ENCODE measurements around the gene NR1I3.

DNA sequence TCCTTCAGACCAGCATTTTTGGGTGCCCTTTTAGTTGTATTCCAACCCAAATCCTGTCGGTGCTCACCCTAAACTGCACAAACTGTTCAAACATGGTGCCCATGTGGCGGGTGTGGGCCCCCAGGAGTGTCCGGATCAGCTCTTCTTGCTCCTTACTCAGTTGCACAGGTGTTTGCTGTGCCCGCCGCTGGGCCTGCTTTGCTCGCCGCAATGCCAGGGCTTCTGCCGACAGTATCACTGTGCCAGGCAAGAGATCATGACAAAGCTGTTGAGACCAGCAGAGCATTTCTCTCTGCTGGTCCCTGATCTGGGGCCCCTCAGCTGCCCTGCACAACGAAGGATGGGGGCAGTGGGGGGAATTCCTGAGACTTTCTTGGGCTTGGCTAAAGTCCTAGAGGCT lies 4.9 kb downstream of the NR1I3 start:
- TF ChIP-seq, protein P1, sequence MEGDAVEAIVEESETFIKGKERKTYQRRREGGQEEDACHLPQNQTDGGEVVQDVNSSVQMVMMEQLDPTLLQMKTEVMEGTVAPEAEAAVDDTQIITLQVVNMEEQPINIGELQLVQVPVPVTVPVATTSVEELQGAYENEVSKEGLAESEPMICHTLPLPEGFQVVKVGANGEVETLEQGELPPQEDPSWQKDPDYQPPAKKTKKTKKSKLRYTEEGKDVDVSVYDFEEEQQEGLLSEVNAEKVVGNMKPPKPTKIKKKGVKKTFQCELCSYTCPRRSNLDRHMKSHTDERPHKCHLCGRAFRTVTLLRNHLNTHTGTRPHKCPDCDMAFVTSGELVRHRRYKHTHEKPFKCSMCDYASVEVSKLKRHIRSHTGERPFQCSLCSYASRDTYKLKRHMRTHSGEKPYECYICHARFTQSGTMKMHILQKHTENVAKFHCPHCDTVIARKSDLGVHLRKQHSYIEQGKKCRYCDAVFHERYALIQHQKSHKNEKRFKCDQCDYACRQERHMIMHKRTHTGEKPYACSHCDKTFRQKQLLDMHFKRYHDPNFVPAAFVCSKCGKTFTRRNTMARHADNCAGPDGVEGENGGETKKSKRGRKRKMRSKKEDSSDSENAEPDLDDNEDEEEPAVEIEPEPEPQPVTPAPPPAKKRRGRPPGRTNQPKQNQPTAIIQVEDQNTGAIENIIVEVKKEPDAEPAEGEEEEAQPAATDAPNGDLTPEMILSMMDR (IDR thresholded peaks at IDR 0.05), result no peak
- TF ChIP-seq EZH2 (IDR thresholded peaks at IDR 0.05; ENCODE audit: borderline replicate concordance, insufficient read depth, low read depth, low read length, poor library complexity, severe bottlenecking), result no peak
